Right lobe of liver (tissue), 6 donors: ENCODE results near the gene MED15. TPM values are rescaled to one million over a fixed set of nuclear protein-coding genes. Genes with fewer than 3 reads are reported as not detected.

Experiments used
- ATAC-seq, 4 donors: fragments of 200-7000 bp; cut with Tn5 transposase; one replicate each; pipeline ENCODE4 v1.9.1; 2020; ENCODE audit warnings: mild to moderate bottlenecking in 4 of 4, moderate library complexity in 4 of 4
- DNase-seq, 3 donors: peaks; one replicate each; pipeline ENCODE4 v3.0.0-alpha.2; 2020
- H3K27ac ChIP-seq, 3 donors: fragments of 200-600 bp; one replicate each; pipeline ENCODE4 v1.8.0; 2022
- H3K27me3 ChIP-seq, 2 donors: fragments of 200-600 bp; one replicate each; pipeline ENCODE4 v1.8.0; 2022
- H3K36me3 ChIP-seq, 4 donors: fragments of 200-600 bp; sonication (generic) in 1 of 4; one replicate each; pipeline versions ENCODE4 v1.5.1 to v1.8.0; 2017 to 2022; ENCODE audit warnings: control low read depth in 1 of 4
- H3K4me1 ChIP-seq, 4 donors: fragments of 200-600 bp; sonication (generic) in 1 of 4; one replicate each; pipeline versions ENCODE4 v1.5.1 to v1.8.0; 2017 to 2022; ENCODE audit warnings: control low read depth in 1 of 4
- H3K4me3 ChIP-seq, 3 donors: fragments of 200-600 bp; one replicate each; pipeline ENCODE4 v1.8.0; 2022
- H3K9me3 ChIP-seq, 4 donors: fragments of 200-600 bp; sonication (generic) in 1 of 4; one replicate each; pipeline versions ENCODE4 v1.5.1 to v1.8.0; 2017 to 2022; ENCODE audit warnings: control low read depth in 1 of 4
- POLR2A ChIP-seq: fragments of 450-650 bp; IDR thresholded peaks from one replicate; pipeline ENCODE4 v1.6.1; 2017; ENCODE audit warnings: antibody characterized with exemption, mild to moderate bottlenecking
- WGBS: methylation state at CpG from one replicate; pipeline ENCODE4 v1.1.6; 2018; ENCODE audit warnings: low coverage, low lambda C conversion rate; ENCODE audit not compliant: insufficient coverage; ENCODE audit errors: missing lambda C conversion rate; 5-methylcytosine and 5-hydroxymethylcytosine counted together
- intact Hi-C, 2 donors: fragments of 100-400 bp; cut with DNase I; formaldehyde crosslinking; loops; one replicate each; pipeline versions ENCODE4 v1.11.2 to v1.14.1; 2022
- total RNA-seq, 6 experiments: library from RNA; depleted of rRNA in 2 of 6; stranded (reverse); fragments of >200 nt in 2 of 6; fragmentation: NEBNext Ultra II Directional in 3 of 6; extraction: Animal tissue kit (Norgen Biotek cat#: 25700) in 3 of 6; gene quantifications; one replicate each; pipeline versions ENCODE4 v1.1.0 to v1.2.4, GENCODE V29; 2016 to 2023
- TF ChIP-seq, protein P1 (sequence below), 4 donors: fragments of 200-600 bp in 3 of 4; fragments of 450-650 bp in 1 of 4; IDR thresholded peaks; one replicate each; pipeline versions ENCODE4 v1.5.1 to v1.8.0; 2016 to 2022; ENCODE audit warnings: antibody characterized with exemption in 4 of 4, mild to moderate bottlenecking in 2 of 4
- donor health status: DM: no; HTN: yes; CAD: no.
- donor health status: DM: no; HTN: no; CAD: no.
- donor health status: DM: no; HTN: no; CAD: no.
- donor health status: DM: no; HTN: yes; CAD: no.
- donor health status: DM: no; HTN: yes; CAD: no.

Gene MED15
- total RNA-seq, 6 experiments from 2014 or later: 15.7 to 34.7 (median 23.6) TPM

DNA sequence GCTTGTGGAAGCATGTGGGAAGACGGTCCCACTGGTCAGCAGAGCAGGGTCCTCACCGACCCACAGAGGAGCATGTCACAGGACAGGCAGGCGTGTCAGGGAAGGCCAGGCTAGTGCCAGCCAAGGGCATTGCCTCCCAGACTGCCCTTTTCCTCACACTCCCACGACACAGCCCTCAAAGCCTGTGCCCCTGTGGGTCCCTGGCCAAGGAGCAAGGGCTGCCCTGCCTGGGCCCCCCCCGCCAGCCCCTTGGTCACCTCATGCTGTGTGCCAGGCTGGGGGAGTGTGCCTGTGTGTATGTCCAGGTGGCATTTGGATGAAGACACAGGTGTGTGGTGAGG is 74.7 kb downstream of the MED15 start:
- ATAC-seq (no peak), DNase-seq (peak in 1 of 3 donors; percentile 39)
- no peaks in the 10 kb centered on the region for H3K4me1 ChIP-seq
- intact Hi-C loops: no loop called here
- peaks cover 0 to 54% (median 16%) of the 10 kb centered on the region in 4 donors for H3K36me3 ChIP-seq
- no peak overlapping the region for H3K27ac ChIP-seq
- no peaks in the 10 kb centered on the region for H3K27me3 ChIP-seq
- H3K4me3 ChIP-seq: no peak overlapping the region
- H3K9me3 ChIP-seq: no peaks in the 10 kb centered on the region
- TF ChIP-seq POLR2A: no peak
- TF ChIP-seq, protein P1, sequence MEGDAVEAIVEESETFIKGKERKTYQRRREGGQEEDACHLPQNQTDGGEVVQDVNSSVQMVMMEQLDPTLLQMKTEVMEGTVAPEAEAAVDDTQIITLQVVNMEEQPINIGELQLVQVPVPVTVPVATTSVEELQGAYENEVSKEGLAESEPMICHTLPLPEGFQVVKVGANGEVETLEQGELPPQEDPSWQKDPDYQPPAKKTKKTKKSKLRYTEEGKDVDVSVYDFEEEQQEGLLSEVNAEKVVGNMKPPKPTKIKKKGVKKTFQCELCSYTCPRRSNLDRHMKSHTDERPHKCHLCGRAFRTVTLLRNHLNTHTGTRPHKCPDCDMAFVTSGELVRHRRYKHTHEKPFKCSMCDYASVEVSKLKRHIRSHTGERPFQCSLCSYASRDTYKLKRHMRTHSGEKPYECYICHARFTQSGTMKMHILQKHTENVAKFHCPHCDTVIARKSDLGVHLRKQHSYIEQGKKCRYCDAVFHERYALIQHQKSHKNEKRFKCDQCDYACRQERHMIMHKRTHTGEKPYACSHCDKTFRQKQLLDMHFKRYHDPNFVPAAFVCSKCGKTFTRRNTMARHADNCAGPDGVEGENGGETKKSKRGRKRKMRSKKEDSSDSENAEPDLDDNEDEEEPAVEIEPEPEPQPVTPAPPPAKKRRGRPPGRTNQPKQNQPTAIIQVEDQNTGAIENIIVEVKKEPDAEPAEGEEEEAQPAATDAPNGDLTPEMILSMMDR (IDR thresholded peaks at IDR 0.05): no peak
- 100% methylated on average over 1 of the region's 5 CpGs for WGBS

GRCh38 chr22:20582520-20583361 is 75.3 kb downstream of the MED15 start:
- no peak for TF ChIP-seq POLR2A
- TF ChIP-seq, protein P1 (IDR thresholded peaks at IDR 0.05): no peak
- ATAC-seq (no peak), DNase-seq (peak in 2 of 3 donors; percentile 43 to 54)
- H3K27me3 ChIP-seq: no peaks in the 10 kb centered on the region
- no peaks in the 10 kb centered on the region for H3K4me1 ChIP-seq
- no peak overlapping the region for H3K27ac ChIP-seq
- no CpG with 5 or more reads among the region's 33 CpGs for WGBS
- H3K4me3 ChIP-seq: no peak overlapping the region
- no peaks in the 10 kb centered on the region for H3K9me3 ChIP-seq
- intact Hi-C loops: no loop called here
- H3K36me3 ChIP-seq: peaks cover 0 to 56% (median 16%) of the 10 kb centered on the region in 4 donors

DNA sequence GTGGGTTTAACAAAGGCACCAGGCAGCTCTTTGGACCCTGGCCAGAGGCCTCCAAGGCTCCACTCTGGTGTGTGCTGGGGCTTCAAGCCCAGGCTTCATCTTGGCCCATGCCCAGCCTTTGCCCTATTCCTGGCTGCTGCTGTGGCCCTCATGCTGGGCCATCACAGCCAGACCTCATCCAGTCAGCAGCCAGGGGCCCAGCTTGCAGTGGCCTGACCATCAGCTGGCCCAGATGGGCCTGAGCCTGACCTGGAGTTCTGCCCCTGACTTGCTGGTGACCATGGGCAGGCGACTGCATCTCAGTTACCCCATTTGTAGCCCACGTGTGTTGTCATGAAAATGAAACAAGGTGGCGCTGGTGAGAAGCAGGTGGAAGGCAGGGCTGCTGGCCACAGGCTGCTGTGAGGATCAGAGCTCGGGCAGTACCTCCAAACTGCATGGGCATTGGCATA is 76.1 kb downstream of the MED15 start:
- Histone ChIP-seq H3K36me3 (peaks cover 0 to 50% (median 16%) of the 10 kb centered on the region in 4 donors), H3K4me3 (no peak overlapping the region), H3K4me1 (no peaks in the 10 kb centered on the region), H3K9me3 (no peaks in the 10 kb centered on the region), H3K27ac (no peak overlapping the region), H3K27me3 (no peaks in the 10 kb centered on the region)
- no peak for ATAC-seq
- 90% methylated on average over 2 of the region's 4 CpGs for WGBS
- TF ChIP-seq, protein P1 (IDR thresholded peaks at IDR 0.05): no peak
- no peak for TF ChIP-seq POLR2A
- DNase-seq: peak in 1 of 3 donors; percentile 47
- intact Hi-C loops: no loop called here

GRCh38 chr22:20584029-20584871 is 76.8 kb downstream of the MED15 start:
- DNase-seq (no peak), ATAC-seq (no peak)
- H3K4me1 ChIP-seq: no peaks in the 10 kb centered on the region
- peaks cover 0 to 50% (median 16%) of the 10 kb centered on the region in 4 donors for H3K36me3 ChIP-seq
- H3K4me3 ChIP-seq: no peak overlapping the region
- no peaks in the 10 kb centered on the region for H3K9me3 ChIP-seq
- intact Hi-C loops: no loop called here
- H3K27me3 ChIP-seq: no peaks in the 10 kb centered on the region
- no peak overlapping the region for H3K27ac ChIP-seq
- 93% methylated on average over 3 of the region's 12 CpGs for WGBS
- no peak for TF ChIP-seq POLR2A
- TF ChIP-seq, protein P1 (IDR thresholded peaks at IDR 0.05): no peak
